HUDEP-2 (cell line): ENCODE measurements around the gene MMP24.
A peak's percentile ranks its signal among the peaks of the same experiment; 100 is the strongest.
"Not testable (repeated sequence)": the region's sequence is repeated elsewhere in the genome, so short reads cannot be mapped to it uniquely, and the experiment has no call there.

ENCODE experiments used
- DNase-seq, 76 experiments: peaks; one replicate each; lab custom pipeline; 2025; ENCODE audit not compliant: unreplicated experiment in 76 of 76; lab: John Stamatoyannopoulos, UW

The MMP24 gene

DNA sequence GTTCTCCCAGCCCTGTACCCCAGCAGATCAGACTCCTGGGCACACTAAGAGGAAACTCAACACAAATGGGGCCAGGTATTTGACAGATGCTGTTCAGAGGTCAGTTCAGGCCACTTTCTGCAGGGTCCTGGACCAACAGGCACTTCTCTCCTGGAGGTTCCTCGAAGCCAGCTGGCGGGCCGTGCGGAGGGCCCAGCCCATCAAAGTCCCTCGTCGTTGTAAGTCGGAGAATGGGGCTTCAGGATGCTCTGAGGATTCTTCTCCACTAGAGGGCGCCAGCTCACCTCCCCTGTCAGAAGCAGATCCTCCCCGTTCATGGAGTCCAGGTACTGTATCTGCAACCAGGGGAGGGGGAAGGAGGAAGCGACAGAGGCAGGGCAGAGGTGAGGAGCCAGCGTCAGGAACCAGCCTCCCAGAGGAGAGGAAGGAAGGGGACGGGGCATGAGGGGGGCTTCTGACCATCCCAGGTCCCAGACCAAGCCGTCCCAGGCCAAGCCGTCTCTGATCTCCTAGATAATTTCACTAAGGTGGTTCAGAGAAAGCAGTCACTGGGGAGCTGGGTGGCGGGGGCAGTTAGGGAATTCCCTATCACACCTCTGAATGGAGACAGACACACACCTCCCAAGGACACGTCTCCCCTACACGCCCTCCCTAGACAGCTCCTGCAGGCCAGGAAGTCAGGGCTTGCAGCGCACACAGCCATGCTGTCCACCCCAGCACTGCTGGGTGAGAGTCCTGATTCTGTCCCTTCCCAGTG is 77.4 kb downstream of the MMP24 start:
- peak in 71 of 76 experiments; percentile 20 to 83 (median 63) for DNase-seq

- DNase-seq: no peak
Observed at GRCh38 chr20:35304956-35305355, 78.5 kb downstream of the MMP24 start.

DNA sequence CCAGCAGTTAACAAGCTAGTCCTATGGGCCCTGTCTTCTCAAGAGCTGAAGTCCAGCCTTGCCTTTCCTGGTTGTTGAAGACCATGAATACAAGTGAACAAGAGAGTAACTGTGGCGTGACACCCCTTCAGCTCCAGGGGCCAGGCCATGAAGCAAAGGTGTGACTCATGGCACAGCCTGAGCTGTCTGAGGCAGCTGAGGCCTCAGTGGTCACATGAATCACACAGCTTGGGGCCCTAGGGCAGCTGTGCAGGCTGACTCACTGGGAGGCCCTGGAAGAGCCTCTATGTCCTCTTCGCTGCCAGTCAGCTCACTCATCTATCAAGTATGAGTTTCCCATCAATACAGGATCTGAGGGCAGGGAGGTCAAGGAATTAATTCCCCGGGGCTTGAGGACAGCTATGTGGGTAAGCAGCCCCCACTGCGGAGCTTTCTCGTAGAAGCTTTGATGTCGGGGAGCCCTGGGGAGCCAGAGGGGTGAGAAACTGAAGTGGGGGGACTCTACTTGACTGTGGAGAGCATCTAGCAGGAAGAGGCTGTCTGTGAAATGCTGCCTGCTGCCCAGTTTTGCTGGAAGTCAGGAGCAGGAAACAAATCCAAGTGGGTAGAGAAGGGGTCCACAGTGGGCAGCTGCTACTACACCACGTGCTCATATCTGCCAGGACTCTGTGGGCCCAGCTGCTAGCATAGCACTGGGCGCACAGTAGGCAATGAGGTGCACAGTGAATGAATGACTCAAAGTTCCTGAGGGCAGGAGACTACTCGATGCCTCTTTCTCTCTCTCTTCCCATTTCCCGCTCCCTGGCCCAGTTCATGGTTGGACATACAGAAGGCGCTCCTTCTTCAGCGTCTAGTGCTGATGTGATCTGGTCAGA is 79.4 kb downstream of the MMP24 start:
- DNase-seq: peak in 65 of 76 experiments; percentile 12 to 91 (median 59)

DNA sequence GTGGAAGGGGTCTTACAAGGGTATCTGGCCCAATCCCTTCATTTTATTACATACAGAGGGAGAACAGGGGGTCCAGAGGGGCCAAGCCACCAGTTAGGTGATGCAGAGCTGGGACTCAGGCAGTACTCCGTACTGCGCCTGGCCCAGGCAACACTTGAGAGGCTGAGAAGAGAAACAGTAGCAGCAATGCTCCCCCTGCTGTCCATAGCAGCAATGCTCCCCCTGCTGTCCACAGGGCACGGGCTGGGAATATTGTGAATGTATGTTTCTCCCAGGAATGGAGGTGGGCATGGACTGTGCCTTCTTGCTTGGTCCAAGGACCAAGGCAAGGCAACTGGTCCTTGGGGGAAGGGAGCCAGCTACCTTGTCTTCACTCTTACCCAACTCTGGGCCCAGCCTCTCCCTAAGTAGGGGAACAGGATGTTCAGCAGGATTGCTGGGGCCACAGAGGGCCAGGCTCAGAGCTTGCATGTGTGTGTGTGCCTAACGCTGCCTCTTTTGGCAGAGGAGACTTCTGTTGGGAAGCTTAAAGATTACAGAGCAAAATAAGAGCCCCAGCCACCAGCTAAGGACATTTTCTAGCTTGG is 80.5 kb downstream of the MMP24 start:
- peak in 42 of 76 experiments; percentile 5 to 61 (median 26) for DNase-seq

DNA sequence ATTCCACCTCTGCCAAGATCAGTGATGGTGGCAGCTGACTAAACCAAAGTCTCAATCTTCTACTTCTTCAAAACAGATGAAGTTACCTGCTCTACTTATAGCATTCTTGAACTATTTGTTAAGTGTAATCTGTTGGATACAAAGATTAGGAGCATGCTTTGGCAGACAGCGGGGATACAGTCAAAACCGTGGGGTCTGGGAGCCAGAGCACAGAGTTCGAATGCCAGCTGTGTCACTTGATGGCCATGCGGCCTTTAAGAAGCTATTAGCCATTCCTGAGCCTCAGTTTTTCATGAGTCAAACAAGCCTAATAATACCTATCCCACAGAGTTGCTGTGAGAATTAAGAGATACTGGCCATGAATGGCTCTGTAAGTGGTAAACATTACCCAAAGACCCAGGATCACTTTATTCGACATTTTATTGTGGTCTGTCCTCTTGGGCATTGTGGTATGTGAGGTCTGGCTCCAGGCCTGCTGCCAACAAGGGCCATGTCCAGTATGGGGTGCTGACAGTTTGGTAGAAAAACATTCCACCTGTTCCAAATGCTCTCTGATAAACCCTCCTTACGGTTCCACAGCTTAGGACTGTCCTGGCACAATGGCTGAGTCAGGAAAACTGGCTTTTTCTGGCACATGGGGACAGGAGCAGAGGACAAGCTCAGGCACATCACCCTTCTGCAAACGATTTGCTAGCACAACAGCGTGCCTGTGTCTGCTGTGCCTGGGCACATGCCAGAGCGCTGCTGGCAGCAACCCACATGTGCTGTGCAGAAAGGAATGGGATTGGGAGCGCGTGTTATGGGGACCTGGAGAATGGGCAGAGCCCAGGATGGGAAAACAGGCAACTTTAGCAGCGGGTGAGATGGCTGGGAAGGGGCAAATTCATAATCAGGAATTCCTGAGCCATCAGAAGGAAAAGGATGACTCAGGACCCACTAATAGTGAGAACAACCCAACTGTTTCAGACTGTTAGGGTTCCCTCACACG is 81.5 kb downstream of the MMP24 start:
- DNase-seq: no peak

GRCh38 chr20:35311409-35311808 is 84.9 kb downstream of the MMP24 start:
- DNase-seq: peak in 24 of 76 experiments; percentile 2 to 53 (median 18)

DNA sequence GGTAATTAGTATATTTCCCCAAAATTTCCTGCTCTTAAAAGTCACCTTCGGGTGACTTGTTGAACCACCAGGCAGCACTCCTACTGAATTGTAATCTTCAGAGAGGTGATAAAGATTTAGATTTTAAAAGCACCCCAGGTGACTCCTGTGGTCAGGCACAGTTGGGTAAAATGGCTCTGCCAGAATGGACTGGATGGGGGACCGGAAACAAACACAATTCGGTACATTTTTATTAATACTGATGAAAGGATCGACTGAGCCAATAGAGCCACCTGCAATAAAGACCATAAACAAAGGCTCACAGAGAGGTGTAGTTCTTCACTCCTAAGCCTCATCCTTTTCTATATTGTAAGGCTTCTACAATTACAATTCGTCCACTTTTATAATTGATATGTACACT is 85.3 kb downstream of the MMP24 start:
- no peak for DNase-seq

- DNase-seq: no peak
Observed at GRCh38 chr20:35312318-35312717, 85.8 kb downstream of the MMP24 start.

DNA sequence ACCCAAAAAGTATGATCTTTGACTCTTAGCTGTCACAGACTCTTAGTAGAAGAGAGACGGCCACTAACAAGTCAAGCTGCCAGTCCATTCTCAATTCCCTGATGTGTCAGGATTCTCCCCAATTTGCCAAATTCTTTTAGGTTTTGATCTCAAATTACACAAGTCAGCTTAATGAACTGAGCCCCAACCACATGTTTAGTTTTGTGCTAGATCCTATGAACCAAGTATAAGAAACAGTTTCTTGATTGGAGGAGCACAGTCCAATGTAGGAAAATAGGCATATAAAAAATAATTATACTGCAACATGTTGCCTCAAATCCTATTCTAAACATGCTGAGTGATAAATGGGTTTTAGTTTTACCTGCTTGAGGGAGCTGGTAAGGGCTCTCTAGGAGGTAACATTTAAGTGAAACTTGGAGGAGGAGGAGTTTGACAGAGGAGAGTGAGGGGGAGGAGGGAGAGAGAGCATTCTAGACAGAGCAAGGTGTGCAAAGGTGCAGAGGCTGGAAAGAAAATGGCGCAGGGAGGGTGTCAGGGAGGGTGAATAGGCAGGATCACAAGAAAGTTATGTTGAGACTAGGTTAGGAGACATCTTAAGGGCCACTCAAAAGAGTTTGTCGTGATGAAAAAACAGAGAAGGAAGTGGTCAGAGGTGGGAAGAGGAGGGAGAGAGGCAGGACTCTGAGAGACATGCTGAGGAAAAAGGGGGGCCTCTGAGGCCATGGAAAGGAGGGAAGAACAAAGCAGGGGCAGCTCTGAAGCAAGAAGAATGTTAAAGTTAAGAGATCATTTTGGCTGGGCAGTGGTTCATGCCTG is 88.5 kb downstream of the MMP24 start:
- no peak for DNase-seq

DNA sequence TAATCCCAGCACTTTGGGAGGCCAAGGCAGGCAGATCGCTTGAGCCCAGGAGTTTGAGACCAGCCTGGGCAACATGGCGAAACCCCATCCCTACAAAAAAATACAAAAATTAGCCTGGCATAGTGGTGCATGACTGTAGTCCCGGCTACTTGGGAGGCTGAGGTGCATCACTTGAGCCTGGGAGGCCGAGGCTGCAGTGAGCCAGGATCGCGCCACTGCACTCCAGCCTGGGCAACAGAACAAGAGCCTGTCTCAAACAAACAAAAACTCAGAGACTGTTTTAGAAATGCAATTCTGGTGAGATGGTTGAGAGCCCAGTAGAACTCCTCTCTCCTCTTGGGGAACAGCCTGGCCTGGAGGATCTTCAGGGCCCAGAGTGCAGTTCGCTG is 89.1 kb downstream of the MMP24 start:
- DNase-seq: not testable (repeated sequence)

- DNase-seq: no peak
Observed at GRCh38 chr20:35316086-35316485, 89.6 kb downstream of the MMP24 start.

DNA sequence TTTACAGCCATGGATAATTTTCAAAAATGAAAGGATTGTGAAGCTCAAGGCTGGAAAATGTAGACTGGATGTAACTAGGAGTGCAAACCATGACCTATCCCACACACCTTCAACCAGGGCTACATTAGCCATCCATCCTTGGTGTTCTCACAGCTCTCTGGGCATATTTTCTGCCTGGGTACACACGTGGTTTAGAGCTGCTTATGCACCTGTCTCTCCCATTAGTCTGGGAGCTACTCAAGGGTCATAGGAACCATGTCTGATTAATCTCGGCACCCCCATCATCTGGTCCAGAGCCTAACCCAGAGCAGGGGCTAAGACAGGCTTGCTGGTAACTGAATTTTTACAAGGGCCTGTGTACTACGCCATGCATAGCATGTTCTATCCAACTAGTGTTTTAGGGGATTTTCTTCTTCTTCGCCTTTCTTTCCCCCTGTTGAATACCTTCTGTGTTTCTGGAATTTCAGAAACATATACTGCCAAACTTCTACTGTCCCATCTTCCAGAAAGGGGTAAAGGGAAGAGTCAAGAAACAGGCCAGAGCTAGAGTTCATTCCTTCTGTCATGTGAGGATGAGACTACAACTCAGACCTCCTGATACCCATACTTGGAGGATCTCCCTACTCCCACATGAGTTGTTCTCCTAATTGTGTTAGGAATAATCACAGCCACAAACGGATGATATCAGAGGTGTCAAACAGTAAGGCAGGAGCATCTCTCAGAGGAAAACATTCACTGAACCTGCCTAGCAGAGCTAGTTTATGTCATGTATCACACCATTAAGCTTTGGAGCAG is 91.1 kb downstream of the MMP24 start:
- no peak for DNase-seq

DNA sequence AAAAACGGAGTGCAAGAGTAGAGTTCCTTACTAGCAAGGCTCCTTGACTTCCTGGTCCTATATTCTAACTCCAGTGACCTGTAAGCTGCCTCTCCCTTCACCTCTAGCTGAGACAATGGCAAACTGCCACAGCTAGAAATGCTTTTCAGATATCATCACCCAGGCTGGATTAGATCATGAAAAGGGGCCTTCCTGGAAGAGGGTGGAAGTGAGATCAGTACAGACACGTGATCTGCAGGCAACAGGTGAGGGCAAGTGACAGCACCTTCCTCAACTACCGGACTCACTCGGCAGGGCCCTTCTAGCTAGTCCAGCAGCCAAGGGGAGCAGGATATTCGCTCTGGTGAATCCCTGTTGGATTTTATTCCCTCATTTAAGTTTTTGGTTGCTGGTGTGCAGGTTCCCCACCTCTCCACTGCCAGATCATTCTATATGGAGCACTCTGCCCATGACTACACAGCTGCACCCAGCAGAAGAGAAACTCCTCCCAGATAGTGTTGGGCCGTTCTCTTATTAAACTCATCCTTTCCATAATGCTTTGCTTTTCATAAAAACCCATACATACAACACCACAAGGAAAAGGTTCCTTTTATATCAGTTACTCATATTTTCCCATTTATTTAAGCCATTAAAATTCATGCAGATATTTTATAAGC is 92.1 kb downstream of the MMP24 start:
- peak in 2 of 76 experiments; percentile 7 to 26 for DNase-seq

DNA sequence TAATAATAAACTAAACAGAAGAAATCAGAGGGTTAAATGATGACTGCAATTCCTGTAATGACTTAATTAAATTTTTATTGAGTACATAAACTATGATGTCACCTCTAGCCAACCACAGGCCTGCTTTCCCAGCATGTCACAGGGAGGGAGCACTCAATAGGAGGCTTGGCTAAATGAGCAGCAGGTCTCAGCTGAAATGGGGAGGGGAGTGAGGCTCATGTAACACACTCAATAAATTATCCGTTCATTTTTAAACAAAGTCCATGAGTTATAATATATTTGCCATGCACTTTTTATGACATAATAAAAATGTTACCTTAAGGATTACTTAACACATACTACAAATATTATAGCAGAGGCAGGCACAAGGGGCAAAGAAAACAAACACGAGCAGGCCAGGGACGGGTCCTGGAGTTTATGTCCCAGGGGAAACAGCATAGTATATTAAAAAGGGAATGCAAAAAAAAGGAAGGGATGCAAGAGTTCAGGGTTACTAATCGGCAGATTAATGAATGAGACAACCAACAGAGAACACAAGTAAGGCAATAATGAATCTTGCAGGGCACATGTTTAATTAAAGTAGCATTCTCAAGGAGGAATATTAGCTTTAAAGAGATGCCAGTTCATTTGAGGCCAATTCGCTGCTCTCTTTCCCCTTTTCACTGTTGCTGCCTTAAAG is 92.8 kb downstream of the MMP24 start:
- no peak for DNase-seq

DNA sequence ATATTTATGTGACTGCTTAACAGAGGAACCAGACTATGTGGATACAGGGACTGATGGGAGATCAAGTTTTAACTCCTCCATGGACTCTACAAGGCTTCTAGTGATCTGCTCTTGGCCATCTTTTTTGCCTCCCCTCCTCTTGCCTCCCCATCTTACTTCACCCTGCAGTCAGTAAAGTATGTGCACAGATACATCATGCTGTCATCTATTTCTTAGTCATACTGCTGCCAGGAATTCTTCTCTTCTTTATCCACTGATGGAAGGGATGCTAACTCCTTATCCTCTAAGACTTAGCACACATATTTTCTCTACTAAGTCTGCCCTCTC is 93.3 kb downstream of the MMP24 start:
- no peak for DNase-seq

DNA sequence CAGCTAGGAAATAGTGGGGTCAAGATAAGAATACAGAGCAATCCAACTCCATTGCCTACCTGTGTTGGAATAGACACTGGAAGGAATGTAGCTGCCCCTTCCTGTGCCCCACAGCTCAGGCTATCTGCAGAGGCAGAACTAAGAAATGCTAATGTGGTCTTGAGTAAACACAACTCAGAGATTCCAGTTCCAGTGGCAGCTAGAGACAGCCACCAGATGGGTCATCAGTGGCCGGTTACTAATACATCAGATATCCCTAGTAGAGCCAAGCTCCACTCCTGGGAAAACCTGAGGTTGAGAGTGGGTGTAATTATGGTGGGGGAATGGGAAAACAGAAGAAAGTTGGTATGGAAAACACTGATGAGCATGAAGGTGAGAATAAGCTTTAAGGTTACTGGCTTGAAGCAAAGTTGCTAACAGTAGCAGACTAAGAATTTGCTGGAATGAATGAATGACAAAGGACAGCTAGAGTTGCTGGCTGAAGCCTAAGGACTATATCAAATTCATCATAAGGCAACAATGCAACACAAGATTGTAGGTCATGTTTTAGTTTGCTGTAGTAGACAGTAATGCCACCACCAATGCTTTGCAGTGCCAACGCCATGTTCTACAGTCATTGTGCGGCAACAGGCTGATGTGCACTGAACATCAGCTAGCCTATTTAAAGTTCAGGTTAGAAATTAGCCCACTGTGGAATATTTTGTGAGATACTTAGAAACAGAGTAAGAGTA is 94.1 kb downstream of the MMP24 start:
- DNase-seq: no peak

- DNase-seq: peak in 2 of 76 experiments; percentile 5 to 34
Observed at GRCh38 chr20:35325401-35325800, 98.9 kb downstream of the MMP24 start.
